Measurements from ENCODE around the gene SLC9A9.

DNA sequence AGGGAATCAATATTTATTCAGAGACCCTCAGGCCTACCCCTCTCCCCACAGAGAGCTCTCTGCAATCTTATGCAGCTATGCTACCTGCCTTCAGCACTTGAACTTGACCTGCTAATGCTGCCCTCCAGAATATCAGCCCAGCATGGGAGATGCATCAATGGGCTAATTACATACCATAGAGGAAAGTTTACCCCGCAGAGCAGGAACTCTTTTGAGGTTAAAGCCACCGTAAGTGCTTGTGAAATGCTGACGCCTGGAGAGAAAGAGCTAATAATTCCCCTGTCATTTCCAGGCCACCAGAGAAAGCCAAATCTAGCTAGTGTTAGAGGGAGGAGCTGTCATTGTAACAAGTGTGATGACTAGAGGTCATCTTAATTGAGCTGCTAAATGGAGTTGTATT is 601.2 kb downstream of the SLC9A9 start:
- no peak for TF ChIP-seq TAF1 (IDR thresholded peaks at IDR 0.05; ENCODE audit: borderline replicate concordance, low read depth, low read length)
- TF ChIP-seq, protein P1, sequence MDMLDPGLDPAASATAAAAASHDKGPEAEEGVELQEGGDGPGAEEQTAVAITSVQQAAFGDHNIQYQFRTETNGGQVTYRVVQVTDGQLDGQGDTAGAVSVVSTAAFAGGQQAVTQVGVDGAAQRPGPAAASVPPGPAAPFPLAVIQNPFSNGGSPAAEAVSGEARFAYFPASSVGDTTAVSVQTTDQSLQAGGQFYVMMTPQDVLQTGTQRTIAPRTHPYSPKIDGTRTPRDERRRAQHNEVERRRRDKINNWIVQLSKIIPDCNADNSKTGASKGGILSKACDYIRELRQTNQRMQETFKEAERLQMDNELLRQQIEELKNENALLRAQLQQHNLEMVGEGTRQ (IDR thresholded peaks at IDR 0.05; ENCODE audit: borderline replicate concordance, low read depth, low read length), result no peak
- TF ChIP-seq RAD21 (IDR thresholded peaks at IDR 0.05; ENCODE audit: low read length), result no peak
- no peak for TF ChIP-seq JUND (IDR thresholded peaks at IDR 0.05)
- no peak for TF ChIP-seq POLR2AphosphoS5 (IDR thresholded peaks at IDR 0.05; ENCODE audit: low read depth, low read length)
- TF ChIP-seq EP300 (IDR thresholded peaks at IDR 0.05; ENCODE audit: borderline replicate concordance in 1 of 2, low read depth in 1 of 2, low read length in 1 of 2), result no peak
- no peak for TF ChIP-seq RCOR1 (IDR thresholded peaks at IDR 0.05; ENCODE audit: low read length)
- no peak for TF ChIP-seq SMC3 (IDR thresholded peaks at IDR 0.05; ENCODE audit: low read depth, low read length)
- TF ChIP-seq TEAD4 (IDR thresholded peaks at IDR 0.05; ENCODE audit: borderline replicate concordance, insufficient read depth), result no peak

Data from SK-N-SH (cell line).